DMS 273 (cell line): ENCODE measurements around the gene HELLS.
"Not testable (repeated sequence)": the region's sequence is repeated elsewhere in the genome, so short reads cannot be mapped to it uniquely, and the experiment has no call there.

ENCODE experiments used
- DNase-seq: peaks from one replicate; lab custom pipeline; 2025; ENCODE audit not compliant: unreplicated experiment; lab: John Stamatoyannopoulos, UW

The HELLS gene

GRCh38 chr10:94602729-94603515 is 57.3 kb downstream of the HELLS start:
- no peak for DNase-seq

DNA sequence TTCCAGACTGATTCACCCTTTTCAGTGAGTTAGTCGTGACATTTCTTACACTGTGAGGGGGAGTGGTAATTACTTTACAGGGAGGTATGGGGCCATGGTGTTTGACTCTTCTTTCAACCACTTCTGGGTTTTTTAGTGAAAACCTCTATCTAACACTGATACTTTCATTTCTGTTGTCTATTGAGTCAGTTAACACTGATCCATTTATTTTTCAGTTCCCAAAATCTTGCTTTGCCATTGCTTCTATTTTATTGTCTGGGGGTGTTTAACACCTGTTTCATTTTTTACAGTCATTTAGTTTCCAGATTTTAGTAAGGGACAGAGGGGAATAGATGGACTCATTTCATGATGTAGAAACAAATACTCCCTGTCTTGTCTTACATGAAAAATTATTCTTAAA is 61.5 kb downstream of the HELLS start:
- DNase-seq: no peak

- no peak for DNase-seq
Measured at GRCh38 chr10:94608559-94608958, 63.0 kb downstream of the HELLS start.

GRCh38 chr10:94614558-94614957 is 69.0 kb downstream of the HELLS start:
- DNase-seq: no peak

- peak; percentile 23 for DNase-seq
Measured at GRCh38 chr10:94617389-94617944, 71.9 kb downstream of the HELLS start.

DNA sequence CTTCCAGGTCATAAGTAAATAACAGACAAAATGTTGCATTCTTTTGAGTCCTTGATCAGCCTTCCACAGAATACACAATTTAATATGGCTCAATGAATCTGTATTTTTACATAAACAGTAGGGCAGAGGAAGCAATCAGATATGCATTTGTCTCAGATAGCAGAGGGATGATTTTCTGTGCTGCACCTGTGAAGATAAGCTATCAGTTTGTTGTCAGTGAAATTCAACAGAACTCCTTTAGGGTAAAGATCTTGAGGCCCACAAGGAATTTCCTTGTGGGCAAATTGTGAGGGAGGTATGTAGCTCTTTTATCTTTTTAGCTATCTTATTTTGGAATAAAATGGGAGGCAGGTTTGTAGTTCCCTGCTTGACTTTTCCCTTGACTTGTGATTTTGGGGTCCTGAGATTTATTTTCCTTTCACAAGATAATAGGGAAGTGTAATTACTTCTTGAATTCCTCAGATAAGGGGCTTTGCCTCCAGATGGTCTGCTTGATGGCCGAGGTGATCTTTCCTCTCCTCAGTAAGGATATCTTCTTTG is 77.1 kb downstream of the HELLS start:
- no peak for DNase-seq

GRCh38 chr10:94623572-94623971 is 78.0 kb downstream of the HELLS start:
- no peak for DNase-seq

DNA sequence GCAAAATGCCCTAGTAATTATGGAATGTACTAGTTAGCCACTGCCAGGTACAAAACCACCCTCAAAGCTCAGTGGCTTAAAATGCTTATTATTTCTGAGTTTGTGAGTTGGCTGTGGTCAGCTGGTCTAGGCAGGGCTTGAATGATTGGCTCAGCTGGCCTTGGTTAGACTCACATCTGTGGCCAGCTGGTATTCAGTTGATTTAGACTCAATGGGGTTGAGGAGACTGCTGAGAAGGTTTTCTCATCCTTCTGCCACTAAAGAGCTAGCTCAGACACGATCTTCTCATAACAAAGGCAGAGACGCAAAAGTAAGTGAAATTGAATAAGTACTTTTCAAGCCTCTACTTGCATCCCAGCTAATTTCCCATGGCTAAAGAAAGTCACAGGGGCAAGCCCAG is 80.9 kb downstream of the HELLS start:
- DNase-seq: no peak

DNA sequence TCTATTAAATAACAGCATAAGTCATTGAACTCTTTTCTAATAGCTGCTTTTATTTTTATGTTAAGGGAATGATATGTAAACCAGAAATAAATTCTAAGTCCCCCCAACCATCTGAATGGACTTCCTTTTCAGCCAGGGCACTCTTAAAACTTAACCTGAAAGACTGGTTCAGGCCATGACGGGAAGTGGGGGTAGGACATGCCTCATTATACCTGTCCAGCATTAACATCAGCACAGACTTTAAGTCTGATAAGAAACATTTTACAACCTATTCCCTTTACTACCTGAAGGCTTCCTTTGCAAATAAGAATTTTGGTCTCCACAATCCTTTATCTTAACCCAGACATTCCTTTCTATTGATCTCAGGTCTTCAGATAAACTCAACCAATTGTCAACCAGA is 81.9 kb downstream of the HELLS start:
- DNase-seq: no peak

GRCh38 chr10:94630017-94630688 is 84.6 kb downstream of the HELLS start:
- DNase-seq: peak; percentile 60

- no peak for DNase-seq
Measured at GRCh38 chr10:94631077-94631875, 85.7 kb downstream of the HELLS start.

GRCh38 chr10:94632954-94633353 is 87.4 kb downstream of the HELLS start:
- no peak for DNase-seq

GRCh38 chr10:94638097-94638496 is 92.5 kb downstream of the HELLS start:
- not testable (repeated sequence) for DNase-seq

DNA sequence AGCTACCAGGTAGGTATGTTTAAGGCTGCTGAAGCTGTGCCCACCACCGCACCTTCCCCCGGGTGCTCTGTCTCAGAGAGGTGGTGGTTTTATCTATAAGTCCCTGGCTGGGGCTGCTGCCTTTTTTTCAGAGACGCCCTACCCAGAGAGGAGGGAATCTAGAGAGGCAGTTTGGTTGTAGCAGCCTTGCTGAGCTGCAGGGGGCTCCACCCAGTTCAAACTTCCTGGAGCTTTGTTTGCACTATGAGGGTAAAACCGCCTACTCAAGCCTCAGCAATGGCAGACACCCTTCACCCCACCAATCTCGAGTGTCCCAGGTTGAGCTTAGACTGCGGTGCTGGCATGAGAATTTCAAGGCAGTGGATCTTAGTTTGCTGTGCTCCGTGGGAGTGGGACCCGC is 94.3 kb downstream of the HELLS start:
- no peak for DNase-seq

GRCh38 chr10:94640562-94640961 is 95.0 kb downstream of the HELLS start:
- no peak for DNase-seq

GRCh38 chr10:94641480-94641879 is 95.9 kb downstream of the HELLS start:
- no peak for DNase-seq

GRCh38 chr10:94644352-94644751 is 98.8 kb downstream of the HELLS start:
- DNase-seq: no peak

DNA sequence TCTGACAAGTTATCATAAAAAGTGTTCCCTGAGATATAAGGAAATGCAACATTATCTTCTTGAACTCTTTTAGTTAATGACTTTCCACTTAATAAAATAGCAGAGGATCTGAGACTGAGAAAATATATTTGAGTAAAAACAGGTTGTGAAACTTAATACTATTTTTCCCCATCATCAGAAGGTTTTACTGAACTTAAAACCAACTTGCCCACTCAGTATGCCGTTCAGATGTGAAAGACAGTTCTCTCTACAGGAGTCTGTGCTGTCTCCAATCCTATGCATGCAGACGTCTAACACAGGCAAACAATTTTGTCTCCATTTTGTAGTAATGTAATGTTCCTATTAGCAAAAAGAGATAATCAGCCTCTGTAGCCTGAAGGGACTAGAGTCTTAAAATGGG is 99.7 kb downstream of the HELLS start:
- no peak for DNase-seq
